Kidney capillary endothelial cell (primary cell): Measurements from ENCODE around the gene TRAPPC8.

ENCODE experiments used
- DNase-seq: peaks from one replicate; pipeline ENCODE4 v3.0.0-alpha.2; 2018; ENCODE audit warnings: low spot score

Gene TRAPPC8

DNA sequence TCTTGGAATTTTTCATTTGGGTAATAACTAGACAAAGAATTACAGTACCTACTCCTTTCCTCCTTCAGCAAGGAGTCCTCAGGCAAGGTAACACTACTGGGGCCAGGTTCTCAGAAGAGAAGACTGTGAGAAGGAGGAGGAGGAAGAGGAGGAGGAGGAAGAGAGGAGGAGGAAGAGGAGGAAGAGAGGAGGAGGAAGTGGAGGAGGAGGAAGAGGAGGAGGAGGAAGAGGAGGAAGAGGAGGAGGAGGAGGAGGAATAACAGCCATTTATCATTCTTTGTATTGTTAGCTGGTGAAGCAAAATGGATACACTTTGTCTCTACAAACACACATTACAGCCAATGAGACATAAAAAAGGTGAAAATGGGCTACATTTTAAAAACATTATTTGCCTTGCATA, 149.4 kb downstream of the TRAPPC8 start:
- no peak for DNase-seq

GRCh38 chr18:31792580-31792911, 150.4 kb downstream of the TRAPPC8 start:
- no peak for DNase-seq

GRCh38 chr18:31791817-31792579, 150.9 kb downstream of the TRAPPC8 start:
- DNase-seq = no peak

DNA sequence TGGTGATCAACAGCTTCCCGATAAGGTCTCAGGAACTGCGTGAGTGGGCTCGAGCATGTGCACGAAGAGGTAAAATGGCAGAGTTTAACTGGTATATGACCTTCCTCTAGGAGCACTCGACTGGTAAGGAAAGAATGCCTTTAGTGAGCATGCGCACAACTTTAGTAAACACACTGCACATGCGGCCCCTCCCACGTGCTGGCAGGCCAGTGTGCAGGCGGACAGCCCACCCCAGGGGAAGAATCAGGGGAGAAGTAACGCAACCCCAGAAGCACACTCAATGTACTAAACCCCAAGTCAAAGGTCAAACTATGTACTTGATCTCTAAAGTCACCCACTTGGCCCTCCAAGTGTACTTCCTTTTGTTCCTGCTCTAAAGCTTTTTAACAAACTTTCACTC, 153.5 kb downstream of the TRAPPC8 start:
- DNase-seq = no peak

GRCh38 chr18:31783059-31783458, 159.9 kb downstream of the TRAPPC8 start:
- DNase-seq = no peak
